NCI-H82 treated with DMSO at 0.1 percent for 48 hours (cell line): ENCODE results near the gene ADGRA3.

Source experiments
- DNase-seq: peaks from one replicate; lab custom pipeline; 2025; ENCODE audit not compliant: unreplicated experiment; lab: John Stamatoyannopoulos, UW

Gene ADGRA3

DNA sequence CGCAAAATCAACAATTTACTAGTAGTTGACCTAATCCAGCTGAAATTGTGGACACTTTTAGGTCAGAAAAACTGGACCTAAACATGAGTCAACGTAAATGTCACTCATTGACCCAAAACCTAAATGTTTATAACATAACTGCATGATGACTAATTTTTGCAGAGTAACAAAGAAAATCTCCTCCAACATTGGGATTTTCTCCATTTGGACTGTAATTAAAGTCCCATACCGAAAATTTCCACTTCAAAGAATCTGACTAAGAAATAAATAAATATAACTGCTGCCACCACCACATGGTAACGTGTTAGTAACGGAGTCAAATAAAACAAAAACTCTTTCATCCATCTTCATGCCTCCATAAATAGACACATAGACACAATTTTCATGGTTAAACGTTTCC lies 1.9 kb downstream of the ADGRA3 start:
- no peak for DNase-seq

DNA sequence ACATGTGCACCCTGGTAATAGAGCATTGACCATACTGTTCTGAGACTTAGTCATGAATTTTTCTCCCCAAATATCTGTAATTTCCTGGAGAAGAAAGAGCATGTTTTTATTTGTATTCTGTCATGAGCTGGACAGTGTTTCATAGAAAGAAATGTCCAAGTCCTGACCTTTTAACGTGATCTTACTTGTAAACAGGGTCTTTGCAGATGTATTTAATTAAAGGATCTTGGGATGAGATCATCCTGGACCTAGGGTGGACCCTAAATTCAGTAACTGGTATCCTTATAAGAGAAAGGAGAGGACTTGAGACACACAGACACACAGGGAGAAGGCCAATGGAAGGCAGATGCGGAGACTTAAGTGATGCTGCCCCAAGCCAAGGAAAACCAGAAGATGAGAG lies 3.6 kb downstream of the ADGRA3 start:
- DNase-seq: no peak

DNA sequence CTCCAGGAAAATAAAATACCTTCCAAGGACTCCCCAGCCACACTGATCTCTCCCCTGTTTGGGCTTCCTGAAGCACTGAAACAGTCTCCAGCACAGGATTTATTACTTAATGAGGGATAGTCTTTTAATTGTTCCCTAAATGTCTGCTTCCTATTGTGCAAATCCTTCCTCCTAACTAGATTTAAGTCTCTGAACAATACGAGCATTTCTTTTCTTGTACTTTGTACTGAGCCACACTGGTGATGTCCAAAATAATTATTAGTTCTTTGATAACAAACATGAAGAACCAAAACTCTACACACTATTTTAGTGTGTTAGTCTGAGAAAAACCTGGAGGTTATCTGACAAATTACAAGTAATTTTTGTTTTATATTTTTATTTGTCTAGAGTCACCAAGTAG lies 5.1 kb downstream of the ADGRA3 start:
- DNase-seq: no peak

DNA sequence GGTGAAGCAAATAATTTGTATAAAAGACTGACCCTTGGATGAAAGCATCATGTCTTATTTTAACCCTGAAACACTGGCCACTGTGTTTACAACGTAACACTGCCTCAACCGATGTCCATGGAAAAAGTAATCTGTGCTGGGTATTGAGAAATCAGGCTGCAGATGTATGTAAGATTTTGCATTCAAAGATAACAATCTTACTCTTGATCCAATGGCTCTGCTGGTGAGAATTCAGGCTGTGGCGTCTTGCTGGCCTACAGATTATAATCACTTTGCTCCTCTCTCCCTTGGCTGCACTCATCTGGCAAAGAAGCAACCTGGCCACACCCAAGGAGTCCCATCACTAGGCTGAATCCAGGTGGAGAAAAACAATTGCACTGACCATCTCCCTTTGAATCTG lies 7.5 kb downstream of the ADGRA3 start:
- DNase-seq: no peak

DNA sequence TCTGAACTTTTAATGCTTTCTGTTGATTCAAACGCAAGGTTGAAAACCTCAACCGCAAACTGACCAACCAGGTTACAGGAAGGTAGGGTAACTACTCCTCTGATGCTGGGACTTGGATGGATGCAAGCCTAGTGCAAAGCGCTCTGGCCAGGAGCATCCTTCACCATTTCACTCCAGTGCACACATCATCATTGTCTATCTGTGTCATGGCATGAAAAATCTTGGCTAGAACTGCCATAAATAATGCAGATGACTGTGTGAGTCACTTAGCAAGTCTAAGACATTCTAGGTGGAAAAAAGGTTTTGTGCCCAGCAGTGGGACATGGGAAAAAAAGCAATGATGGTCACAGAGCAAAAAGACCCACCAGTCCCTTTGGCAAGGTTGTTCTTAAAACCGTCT lies 10.9 kb downstream of the ADGRA3 start:
- no peak for DNase-seq

DNA sequence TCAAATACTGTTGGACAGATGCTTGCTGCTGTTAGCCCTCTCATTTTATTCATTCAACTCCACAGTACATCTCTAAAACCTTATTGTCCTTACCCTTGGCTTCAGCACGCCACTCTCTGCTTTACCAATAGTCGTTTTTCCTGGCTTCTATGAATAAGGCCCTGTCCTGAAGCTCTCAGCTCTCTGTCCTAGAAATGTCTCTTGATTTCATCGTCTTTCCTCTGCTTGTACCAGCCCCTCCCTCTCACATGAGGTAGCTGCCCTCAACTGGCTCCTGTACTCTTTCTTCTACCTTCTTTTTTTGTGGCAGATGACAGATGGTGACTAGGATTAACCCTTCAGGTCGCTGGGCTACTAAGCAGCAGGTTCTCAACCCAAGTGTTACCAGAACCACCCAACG lies 11.4 kb downstream of the ADGRA3 start:
- peak; percentile 40 for DNase-seq

DNA sequence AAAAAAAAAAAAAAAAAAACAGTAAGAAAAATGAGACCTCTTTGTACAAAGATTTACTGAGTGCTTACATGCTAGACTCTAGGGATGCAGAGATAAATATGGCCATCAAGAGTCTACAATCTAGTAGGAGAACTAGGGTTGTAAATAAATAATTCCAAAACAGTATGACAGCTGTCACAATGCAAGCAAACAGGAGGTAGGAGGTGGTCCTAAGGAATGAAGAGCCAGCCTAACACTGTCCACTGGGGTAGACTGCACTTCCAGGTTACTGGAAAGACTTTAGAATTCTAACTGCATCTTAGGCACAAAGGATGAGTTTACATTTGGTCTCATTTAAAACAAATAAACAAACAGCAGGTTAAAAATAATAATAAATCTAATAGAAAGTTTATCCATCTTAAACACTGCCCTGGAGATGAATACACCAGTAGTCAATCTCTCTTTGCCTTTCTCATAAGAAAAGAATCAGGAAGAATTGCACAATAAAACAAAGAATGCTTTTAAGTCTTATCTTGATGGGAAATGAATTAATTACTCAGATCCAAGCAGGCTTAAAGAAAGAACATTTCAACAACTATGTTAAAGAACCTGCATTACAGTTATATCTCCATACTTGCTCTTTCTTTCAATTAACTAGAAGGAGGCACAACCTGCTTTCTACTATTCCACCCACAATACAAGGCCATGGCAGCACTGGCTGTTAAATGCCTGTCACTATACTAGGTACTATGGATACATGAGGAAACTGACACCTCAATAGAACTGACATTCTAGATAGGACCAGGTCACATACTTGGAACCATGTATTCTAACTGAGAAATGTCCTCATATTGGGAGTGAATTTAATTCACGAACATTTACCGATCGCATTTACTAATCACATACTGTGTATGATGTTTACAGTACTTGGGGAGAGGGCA lies 12.7 kb downstream of the ADGRA3 start:
- no peak for DNase-seq

DNA sequence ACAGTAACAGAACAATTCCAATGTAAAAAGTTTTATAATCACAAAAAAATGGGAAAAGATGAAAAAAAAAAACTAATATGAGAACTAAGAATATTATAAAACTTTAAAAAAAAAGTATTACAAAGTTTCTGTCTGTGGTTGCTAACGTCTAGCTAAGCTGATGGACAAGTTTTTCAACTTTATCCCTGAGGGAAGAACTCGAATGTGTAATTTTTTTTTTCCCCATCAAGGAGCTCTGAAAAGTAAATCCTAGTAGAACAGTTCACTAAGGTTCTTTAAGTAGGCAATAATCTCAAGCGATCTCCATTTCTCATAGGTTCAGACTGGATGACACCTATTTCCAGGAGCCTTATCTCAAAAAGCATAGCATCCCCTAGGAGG lies 14.2 kb downstream of the ADGRA3 start:
- no peak for DNase-seq

DNA sequence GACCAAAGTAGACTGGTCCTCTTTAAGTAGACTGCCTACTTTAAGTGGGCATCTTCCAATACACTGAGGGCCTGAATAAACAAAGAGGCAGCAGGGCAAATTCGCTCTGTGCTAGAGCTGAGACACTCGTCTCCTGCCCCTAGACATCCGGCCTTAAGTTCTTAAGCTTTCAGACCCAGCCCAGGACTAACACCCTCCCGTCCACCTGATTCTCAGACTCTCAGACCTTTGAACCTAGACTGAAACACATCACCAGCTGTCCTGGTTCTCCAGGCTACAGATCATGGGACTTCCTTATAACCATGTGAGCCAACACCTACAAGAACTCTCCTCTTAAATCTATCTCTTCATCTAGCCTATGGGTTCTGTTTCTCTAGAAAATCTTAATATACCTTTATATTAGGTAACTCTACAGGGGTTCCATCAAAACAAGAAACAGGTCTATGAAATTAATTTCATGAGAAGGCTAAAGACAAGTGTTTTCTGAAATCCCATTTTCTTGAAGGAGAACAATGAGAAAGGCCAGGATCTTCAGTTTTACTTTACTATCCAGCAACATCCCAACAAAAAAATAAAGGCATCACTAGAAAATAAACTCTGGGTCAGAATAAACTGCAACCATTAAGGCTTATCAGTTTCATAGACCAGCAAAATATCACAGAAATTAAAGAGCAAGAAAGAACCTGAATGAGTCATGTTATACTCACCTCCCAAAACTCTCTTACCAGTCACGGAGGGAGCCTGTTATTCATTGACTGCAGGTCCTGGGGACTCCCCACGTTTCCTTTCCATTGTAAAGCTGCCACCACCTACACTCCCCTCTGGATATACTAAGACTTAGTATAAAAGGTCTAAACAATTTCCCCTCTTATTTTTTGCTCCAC lies 14.8 kb downstream of the ADGRA3 start:
- peak; percentile 71 for DNase-seq

DNA sequence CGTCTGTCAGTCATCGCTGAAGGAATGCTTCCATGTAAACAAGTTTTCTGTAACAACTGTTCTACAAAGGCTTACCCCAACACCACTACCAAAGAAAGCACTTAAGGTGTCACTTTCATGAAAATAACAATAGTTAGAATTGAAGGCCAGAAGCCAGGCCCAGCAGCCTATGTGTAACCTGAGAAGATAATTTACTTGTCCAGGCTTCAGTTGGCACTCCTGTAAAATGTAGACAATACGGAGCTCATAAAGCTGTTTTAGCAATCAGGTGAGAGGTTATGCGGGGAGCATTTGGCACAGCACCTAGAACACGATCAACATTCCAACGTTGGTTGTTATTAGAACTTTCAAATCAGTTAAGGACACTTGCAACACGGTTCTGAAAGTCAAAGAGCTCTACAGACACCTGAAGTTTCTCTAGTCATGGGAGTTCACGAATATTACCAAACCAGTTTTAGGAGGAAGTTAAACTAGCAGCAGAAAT lies 15.7 kb downstream of the ADGRA3 start:
- no peak for DNase-seq

DNA sequence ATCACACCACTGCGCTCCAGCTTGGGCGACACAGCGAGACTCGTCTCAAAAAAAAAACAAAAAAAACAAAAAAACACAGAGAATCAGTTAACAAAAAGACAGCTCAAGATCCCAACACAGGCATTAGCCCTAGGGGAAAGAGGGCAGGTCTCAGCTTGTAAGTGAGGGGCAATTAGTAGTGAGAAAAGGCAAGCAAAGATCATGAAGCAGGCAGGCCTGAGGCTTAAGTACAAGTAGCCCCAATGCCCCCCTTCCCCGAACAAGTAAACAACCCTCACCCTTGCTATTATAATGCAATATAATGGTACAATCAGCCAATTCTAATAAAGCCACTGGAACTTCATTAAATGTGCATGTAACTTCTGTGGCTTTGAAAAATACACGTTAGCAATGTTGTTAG lies 17.0 kb downstream of the ADGRA3 start:
- DNase-seq: no peak

DNA sequence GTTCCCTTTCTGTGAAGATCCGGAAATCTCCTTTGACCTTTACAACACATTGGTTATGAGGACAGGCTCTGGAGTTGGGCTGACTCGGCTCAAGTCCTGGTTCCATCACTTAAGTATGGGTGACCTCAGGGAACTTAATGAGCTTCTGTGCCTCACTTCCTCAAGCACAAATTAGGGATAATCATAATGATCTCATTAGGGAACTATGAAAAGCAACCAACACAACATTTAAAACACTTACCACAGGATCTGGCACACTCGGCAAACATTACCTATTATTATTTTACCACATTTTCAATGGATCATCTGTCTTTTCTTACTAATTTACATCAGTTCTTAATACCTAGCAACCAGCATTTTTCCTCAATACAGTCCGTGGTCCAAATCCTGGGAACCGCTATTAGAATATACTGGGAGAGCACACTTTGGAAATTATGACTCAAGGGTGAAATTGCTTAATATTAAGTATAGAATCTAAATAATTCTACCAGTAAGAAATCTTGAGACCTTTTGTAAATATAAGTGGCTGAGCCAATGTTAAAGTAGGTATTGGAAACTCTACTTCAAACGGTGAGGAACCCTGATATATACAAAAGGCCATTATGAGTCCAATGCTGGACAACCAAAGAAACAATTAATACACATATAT lies 19.6 kb downstream of the ADGRA3 start:
- DNase-seq: no peak

DNA sequence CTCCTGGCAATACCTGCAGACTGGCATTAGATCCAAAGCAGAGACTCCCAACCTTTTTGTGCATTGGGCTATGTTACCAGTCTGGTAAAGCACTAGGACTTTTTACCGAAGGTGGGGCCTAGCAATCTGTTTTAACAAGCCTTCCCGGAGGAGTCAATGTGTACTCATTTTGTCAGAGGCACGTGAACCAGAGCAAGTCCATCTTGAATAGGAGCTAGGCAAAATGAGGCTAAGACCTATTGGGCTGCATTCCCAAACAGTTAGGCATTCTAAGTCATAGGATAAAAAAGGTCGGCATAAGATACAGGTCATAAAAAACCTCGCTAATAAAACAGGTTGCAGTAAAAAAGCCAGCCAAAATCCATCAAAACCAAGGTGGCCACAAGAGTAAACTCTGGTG lies 22.3 kb downstream of the ADGRA3 start:
- DNase-seq: no peak

DNA sequence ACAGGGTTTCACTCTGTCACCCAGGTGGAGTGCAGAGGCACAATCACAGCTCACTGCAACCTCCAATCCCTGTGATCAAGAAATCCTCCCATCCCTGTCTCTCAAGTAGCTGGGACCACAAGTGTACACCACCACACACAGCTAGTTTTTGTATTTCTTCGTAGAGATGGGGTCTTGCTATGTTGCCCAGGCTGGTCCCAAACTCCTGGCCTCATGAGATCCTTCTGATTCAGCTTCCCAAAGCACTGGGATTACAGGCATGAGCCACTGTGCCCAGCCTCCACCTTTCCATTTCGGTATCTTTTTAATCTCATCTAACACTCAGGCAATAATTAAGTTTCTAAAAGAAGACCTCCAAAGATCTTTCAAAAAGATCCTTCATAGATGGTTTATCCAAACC lies 22.9 kb downstream of the ADGRA3 start:
- DNase-seq: no peak

DNA sequence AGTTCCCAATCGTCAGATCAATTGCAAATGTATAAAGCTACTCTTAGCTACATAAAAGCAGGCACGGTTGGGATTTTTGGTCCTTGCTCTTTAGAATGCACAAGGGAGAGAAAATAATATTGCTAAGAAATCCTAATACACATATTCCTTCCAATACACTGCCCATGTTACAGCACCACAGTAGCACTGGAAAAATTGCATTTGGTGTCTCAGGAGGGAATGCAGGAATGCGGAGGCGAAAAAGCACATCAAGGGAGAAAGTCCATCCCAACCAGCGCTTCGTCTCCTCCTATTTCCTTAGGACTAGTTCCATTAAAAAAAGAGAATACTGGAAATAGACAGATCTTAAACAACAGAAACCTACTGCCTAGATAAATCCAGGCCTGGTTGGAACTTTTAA lies 23.9 kb downstream of the ADGRA3 start:
- no peak for DNase-seq

DNA sequence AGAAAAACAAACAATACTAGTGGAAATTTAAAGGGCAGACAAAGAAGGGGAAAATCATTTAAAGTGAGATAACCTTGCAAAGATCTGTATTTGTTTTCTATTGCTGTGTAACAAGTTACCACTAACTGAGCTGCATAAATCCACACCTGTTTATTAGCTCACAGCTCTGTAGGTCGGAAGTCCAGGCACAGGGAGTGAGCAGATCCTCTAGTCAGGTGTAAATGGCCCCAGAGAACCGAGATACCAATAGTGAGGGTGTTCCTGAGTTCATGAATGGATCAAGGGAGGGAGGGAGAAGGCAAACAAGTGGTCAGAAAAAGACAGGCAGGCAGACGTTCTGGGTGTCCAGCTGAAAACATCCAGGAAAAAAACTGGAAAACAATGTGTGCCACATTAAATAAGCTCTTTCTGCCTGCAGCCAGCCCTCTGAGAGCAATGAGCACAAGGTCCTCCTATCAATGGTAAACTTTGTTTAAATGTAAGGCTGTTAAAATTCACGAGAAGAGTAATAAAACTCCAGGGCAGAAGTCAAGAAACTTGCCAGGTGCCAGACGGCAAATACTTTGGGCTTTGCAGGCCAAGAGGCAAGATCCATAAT lies 25.0 kb downstream of the ADGRA3 start:
- DNase-seq: no peak

DNA sequence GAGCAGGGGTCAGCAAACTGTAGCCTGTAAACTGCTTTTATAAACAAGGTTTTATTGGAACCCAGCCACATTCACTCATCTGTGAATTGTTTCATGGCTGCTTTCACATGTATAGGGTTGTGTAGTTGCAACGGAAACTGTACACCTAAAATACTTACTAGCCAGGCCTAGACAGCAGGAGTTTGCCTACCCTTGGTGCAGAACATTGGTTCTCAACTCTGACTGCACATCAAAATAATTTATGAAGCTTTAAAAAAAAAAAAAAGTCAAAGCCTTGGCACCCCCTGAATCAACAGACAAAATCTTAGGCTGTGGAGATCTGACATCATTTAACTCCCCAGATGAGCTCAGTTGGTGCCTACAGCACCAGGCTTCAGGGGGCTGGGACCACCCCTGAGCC lies 27.8 kb downstream of the ADGRA3 start:
- no peak for DNase-seq

DNA sequence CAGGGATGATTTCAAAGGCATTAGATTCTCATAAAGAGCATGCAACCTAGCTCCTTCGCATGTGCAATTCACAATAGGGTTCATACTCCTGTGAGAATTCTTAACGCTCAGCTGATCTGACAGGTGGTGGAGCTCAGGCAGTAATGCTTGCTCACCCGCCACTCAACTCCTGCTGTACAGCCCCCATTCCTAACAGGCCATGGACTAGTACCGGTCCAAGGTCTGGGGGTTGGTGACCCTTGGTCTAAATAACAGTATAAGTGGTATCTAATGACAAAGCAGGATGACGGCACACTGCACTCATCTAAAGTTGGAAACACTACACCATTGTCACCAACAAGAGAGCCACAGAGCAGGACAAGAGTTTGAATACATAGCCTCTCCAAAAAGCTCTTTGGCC lies 28.5 kb downstream of the ADGRA3 start:
- no peak for DNase-seq

DNA sequence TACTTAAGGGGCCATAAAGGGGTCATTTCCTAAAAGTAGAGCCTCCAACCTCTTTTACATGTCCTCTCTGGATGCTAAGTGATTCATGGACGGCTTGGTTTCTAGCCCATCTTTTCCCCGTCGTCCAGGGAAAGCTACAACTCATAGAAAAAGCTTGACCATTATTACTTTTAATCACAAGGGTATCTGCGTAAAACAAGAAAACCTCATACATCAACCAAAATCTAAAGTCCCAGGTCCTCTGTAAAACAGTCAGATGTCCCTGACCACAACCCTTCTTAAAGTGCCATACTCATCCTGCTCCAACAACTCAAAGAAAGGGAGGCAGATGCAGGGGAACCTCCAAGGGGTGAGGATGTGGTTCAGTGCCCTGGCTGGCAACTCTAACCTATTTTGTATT lies 29.6 kb downstream of the ADGRA3 start:
- DNase-seq: no peak

DNA sequence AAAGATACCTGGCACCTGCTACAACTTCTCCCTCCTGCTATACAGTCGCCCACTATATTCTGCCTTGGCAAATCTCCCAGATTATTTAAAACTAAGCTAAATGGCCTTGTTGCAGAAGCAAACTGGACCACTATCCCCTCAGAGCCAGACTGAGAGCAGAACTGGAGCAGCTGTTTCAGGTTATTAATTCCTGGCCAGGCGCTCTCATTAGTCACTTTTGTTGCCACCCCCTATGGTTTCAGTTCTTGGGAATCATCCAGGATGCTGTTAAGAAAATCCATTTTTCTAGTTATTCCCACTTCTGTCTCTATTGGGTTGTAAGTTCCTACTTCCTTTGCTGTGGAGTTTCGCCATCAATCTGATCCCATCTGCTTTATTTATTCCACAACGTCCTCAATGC lies 30.1 kb downstream of the ADGRA3 start:
- no peak for DNase-seq

DNA sequence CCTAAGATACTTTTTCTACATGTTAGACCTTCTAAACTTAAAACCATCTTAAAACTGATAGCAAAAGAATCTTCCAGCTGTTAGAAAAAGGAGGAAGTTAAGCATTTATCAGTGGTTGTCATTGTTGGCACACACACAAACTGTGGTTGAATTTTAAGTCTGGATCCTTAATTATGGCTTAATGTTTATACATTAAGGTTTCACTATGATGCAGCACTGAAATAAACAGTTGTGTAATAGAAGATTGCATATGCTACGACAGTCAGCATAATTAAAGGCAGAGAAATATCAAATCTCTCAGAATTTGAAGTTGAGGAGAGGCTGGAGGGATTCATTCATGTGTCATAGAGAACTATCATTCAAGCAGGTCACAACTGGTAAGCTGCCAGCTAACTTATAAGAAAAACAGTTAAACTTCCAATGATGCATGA lies 32.3 kb downstream of the ADGRA3 start:
- DNase-seq: no peak
